Spleen (tissue), 11 donors: ENCODE results near the gene RECK. TPM values are rescaled to one million over a fixed set of nuclear protein-coding genes. Genes with fewer than 3 reads are reported as not detected.
"Not testable (repeated sequence)": the region's sequence is repeated elsewhere in the genome, so short reads cannot be mapped to it uniquely, and the experiment has no call there.

Experiments used
- DNase-seq: peaks from one replicate; pipeline ENCODE4 v3.0.0-alpha.2; 2020
- H3K27ac ChIP-seq, 8 donors: fragments of 200-600 bp; sonication (generic) in 7 of 8; 1 replicate in 4 of 8; 2 replicates in 4 of 8; pipeline versions ENCODE4 v1.5.0 to v1.8.0; 2016 to 2021; ENCODE audit warnings: inconsistent platforms in 4 of 8, mild to moderate bottlenecking in 4 of 8, moderate library complexity in 1 of 8
- H3K27me3 ChIP-seq, 7 donors: fragments of 200-600 bp; sonication (generic) in 6 of 7; replicated peaks in 1 of 7; 1 replicate in 4 of 7; 2 replicates in 3 of 7; pipeline versions ENCODE4 v1.5.0 to v1.8.0; 2016 to 2021; ENCODE audit warnings: inconsistent platforms in 3 of 7, mild to moderate bottlenecking in 1 of 7
- H3K36me3 ChIP-seq, 6 donors: fragments of 200-600 bp; sonication (generic) in 5 of 6; 1 replicate in 4 of 6; 2 replicates in 2 of 6; pipeline versions ENCODE4 v1.5.0 to v1.8.0; 2016 to 2021; ENCODE audit warnings: inconsistent platforms in 2 of 6
- H3K4me1 ChIP-seq, 6 donors: fragments of 200-600 bp; sonication (generic) in 5 of 6; 1 replicate in 3 of 6; 2 replicates in 3 of 6; pipeline versions ENCODE4 v1.5.0 to v1.8.0; 2016 to 2021; ENCODE audit warnings: inconsistent platforms in 3 of 6
- H3K4me3 ChIP-seq, 8 donors: fragments of 200-600 bp; sonication (generic) in 7 of 8; 1 replicate in 4 of 8; 2 replicates in 4 of 8; pipeline versions ENCODE4 v1.5.0 to v1.8.0; 2016 to 2021; ENCODE audit warnings: inconsistent platforms in 4 of 8, mild to moderate bottlenecking in 4 of 8, moderate library complexity in 2 of 8
- H3K9me3 ChIP-seq, 8 donors: fragments of 200-600 bp; sonication (generic) in 7 of 8; 1 replicate in 4 of 8; 2 replicates in 4 of 8; pipeline versions ENCODE4 v1.5.0 to v1.8.0; 2016 to 2021; ENCODE audit warnings: inconsistent platforms in 4 of 8
- CTCF ChIP-seq, 11 experiments: fragments of 200-600 bp in 7 of 11; fragments of 450-650 bp in 4 of 11; sonication (generic) in 4 of 11; IDR thresholded peaks in 8 of 11; conservative IDR thresholded peaks in 3 of 11; 1 replicate in 7 of 11; 2 replicates in 4 of 11; pipeline versions ENCODE4 v1.4.0 to v1.8.0; 2016 to 2021; ENCODE audit warnings: antibody characterized with exemption in 11 of 11, inconsistent platforms in 4 of 11, mild to moderate bottlenecking in 1 of 11
- POLR2A ChIP-seq, 3 donors: fragments of 450-650 bp; IDR thresholded peaks; one replicate each; pipeline ENCODE4 v1.5.1; 2017; ENCODE audit warnings: antibody characterized with exemption in 3 of 3, mild to moderate bottlenecking in 1 of 3
- POLR2AphosphoS5 ChIP-seq, 3 donors: sonication (generic); formaldehyde crosslinking; IDR thresholded peaks; one replicate each; pipeline ENCODE4 v1.5.1; 2017; ENCODE audit warnings: antibody characterized with exemption in 3 of 3
- WGBS, 5 donors: extraction: QIAGEN DNeasy Blood & Tissue Kit in 3 of 5; methylation state at CpG; one replicate each; pipeline versions ENCODE4 v1.1.5 to v1.1.7; 2013 to 2018; 5-methylcytosine and 5-hydroxymethylcytosine counted together
- intact Hi-C: fragments of 100-400 bp; cut with DNase I; formaldehyde crosslinking; loops from one replicate; pipeline ENCODE4 v1.15.0; 2023; ENCODE audit warnings: low total_unique reads
- polyA plus RNA-seq, 3 donors: library from polyadenylated mRNA; stranded (reverse); fragments of 200-250 nt; gene quantifications; one replicate each; pipeline ENCODE4 v1.2.1, GENCODE V29; 2013
- total RNA-seq, 7 donors: library from RNA; depleted of rRNA in 3 of 7; stranded (reverse); fragments of >200 nt in 3 of 7; fragmentation: NEBNext Ultra II Directional in 4 of 7; extraction: Animal tissue kit (Norgen Biotek cat#: 25700) in 4 of 7; gene quantifications; one replicate each; pipeline versions ENCODE4 v1.1.0 to v1.2.1, GENCODE V29; 2016 to 2021
- donor health status: healthy with polysubstance abuse.
- donor health status: DM: no; HTN: no; CAD: no; lungs with moderate emphysema.
- donor health status: DM: no; HTN: no; CAD: no.
- donor health status: Bipolar disorder and iron deficiency.
- donor health status: healthy.
- donor health status: DM: no; HTN: no; CAD: no.
- donor health status: DM: yes; HTN: yes; CAD: no.

The RECK gene
- total and polyA plus RNA-seq, 10 donors: 2.7 to 16.0 (median 9.8) TPM

GRCh38 chr9:36127652-36128244 lies 91.0 kb downstream of the RECK start:
- Histone ChIP-seq H3K27me3 (no peaks in the 10 kb centered on the region), H3K27ac (peak overlapping the region in 6 of 8 donors; percentile 48 to 83 (median 78)), H3K4me1 (peaks cover 0 to 57% (median 16%) of the 10 kb centered on the region in 6 donors), H3K9me3 (no peaks in the 10 kb centered on the region), H3K4me3 (peak overlapping the region in 1 of 8 donors; percentile 14), H3K36me3 (peaks cover 0 to 10% (median 0%) of the 10 kb centered on the region in 6 donors)
- intact Hi-C loops: no loop called here
- DNase-seq: no peak
- WGBS, 5 donors: 24 to 47% (median 33%) methylated on average over 5 of the region's 5 CpGs
- TF ChIP-seq POLR2A (IDR thresholded peaks at IDR 0.05) (no peak), POLR2AphosphoS5 (IDR thresholded peaks at IDR 0.05) (peak in 1 of 3 donors; percentile 38), CTCF (IDR thresholded peaks at IDR 0.05 in 8 of 11, conservative IDR thresholded peaks at IDR 0.05 in 3 of 11) (no peak)

GRCh38 chr9:36128349-36128748 lies 91.6 kb downstream of the RECK start:
- TF ChIP-seq POLR2A (IDR thresholded peaks at IDR 0.05) (no peak), CTCF (IDR thresholded peaks at IDR 0.05 in 8 of 11, conservative IDR thresholded peaks at IDR 0.05 in 3 of 11) (no peak), POLR2AphosphoS5 (IDR thresholded peaks at IDR 0.05) (no peak)
- WGBS, 5 donors: 47 to 71% (median 65%) methylated on average over 8 of the region's 8 CpGs
- peaks cover 0 to 51% (median 16%) of the 10 kb centered on the region in 6 donors for H3K4me1 ChIP-seq
- no peaks in the 10 kb centered on the region for H3K27me3 ChIP-seq
- H3K9me3 ChIP-seq: no peaks in the 10 kb centered on the region
- intact Hi-C loops: no loop called here
- H3K27ac ChIP-seq: peak overlapping the region in 6 of 8 donors; percentile 48 to 83 (median 78)
- H3K4me3 ChIP-seq: peak overlapping the region in 1 of 8 donors; percentile 14
- no peak for DNase-seq
- H3K36me3 ChIP-seq: peaks cover 0 to 4% (median 0%) of the 10 kb centered on the region in 6 donors

- H3K4me1 ChIP-seq: peaks cover 0 to 45% (median 16%) of the 10 kb centered on the region in 6 donors
- 74 to 94% (median 80%) methylated on average over 12 of the region's 12 CpGs for WGBS, 5 donors
Observed at GRCh38 chr9:36129139-36129538, 92.4 kb downstream of the RECK start.

GRCh38 chr9:36131666-36132065 lies 95.0 kb downstream of the RECK start:
- H3K27me3 ChIP-seq, DNase-seq, H3K36me3 ChIP-seq, H3K9me3 ChIP-seq, H3K27ac ChIP-seq, H3K4me3 ChIP-seq, intact Hi-C loops: not testable (repeated sequence)
- 87 to 96% (median 93%) methylated on average over 7 of the region's 7 CpGs for WGBS, 5 donors
- peaks cover 0 to 41% (median 24%) of the 10 kb centered on the region in 6 donors for H3K4me1 ChIP-seq

More at GRCh38 chr9:36129139-36129538, 92.4 kb downstream of the RECK start:
- DNase-seq: no peak
- Histone ChIP-seq H3K27ac (peak overlapping the region in 4 of 8 donors; percentile 77 to 83 (median 80)), H3K36me3 (no peaks in the 10 kb centered on the region), H3K9me3 (no peaks in the 10 kb centered on the region), H3K4me3 (no peak overlapping the region), H3K27me3 (no peaks in the 10 kb centered on the region)
- TF ChIP-seq POLR2A (IDR thresholded peaks at IDR 0.05) (no peak), POLR2AphosphoS5 (IDR thresholded peaks at IDR 0.05) (no peak), CTCF (IDR thresholded peaks at IDR 0.05 in 8 of 11, conservative IDR thresholded peaks at IDR 0.05 in 3 of 11) (no peak)
- intact Hi-C loops: no loop called here
